BJ (cell line): Measurements from ENCODE around the gene HIVEP3. TPM values are rescaled to one million over a fixed set of nuclear protein-coding genes. Genes with fewer than 3 reads are reported as not detected.

Experiments used
- CTCF ChIA-PET: fragments of 350-600 bp; formaldehyde crosslinking; extraction: SDS; loops from one replicate; lab custom pipeline; 2021; ENCODE audit warnings: antibody characterized with exemption, inconsistent platforms; lab: Yijun Ruan, JAX
- POLR2A ChIA-PET: fragments of 300-600 bp; sonication (Branson Sonifier 250); formaldehyde crosslinking; extraction: SDS; loops from one replicate; lab custom pipeline; 2021; ENCODE audit warnings: antibody characterized with exemption; lab: Charles Lee
- DNase-seq: peaks from one replicate; pipeline ENCODE4 v3.0.0-alpha.2; 2011; ENCODE audit warnings: low read depth
- H3K27me3 ChIP-seq: 2 replicates; pipeline ENCODE4 v1.6.0; 2011; ENCODE audit warnings: low read length; ENCODE audit not compliant: control insufficient read depth, insufficient read depth
- H3K36me3 ChIP-seq: 2 replicates; pipeline ENCODE4 v1.5.1; 2011; ENCODE audit warnings: low read length; ENCODE audit not compliant: control insufficient read depth, insufficient read depth
- H3K4me3 ChIP-seq: 2 replicates; pipeline ENCODE4 v1.5.1; 2011; ENCODE audit warnings: low read depth, mild to moderate bottlenecking, control low read depth, low read length
- CTCF ChIP-seq: IDR thresholded peaks from 2 replicates; pipeline ENCODE4 v1.5.1; 2011; ENCODE audit warnings: low read depth, mild to moderate bottlenecking, control low read depth, inconsistent platforms, low read length, moderate library complexity; ENCODE audit not compliant: insufficient read depth
- polyA plus RNA-seq: library from polyadenylated mRNA; depleted of rRNA; stranded (reverse); fragments of >200 nt; gene quantifications from 2 replicates; pipeline ENCODE4 v1.2.3, GENCODE V29; 2011

Gene HIVEP3
- polyA plus RNA-seq, 1 experiment = 4.0 TPM

GRCh38 chr1:41614818-41615217, 303.9 kb downstream of the HIVEP3 start:
- CTCF ChIA-PET = no interaction called here

GRCh38 chr1:41613689-41614574, 304.8 kb downstream of the HIVEP3 start:
- no peaks in the 10 kb centered on the region for H3K27me3 ChIP-seq
- POLR2A ChIA-PET = no interaction called here
- H3K36me3 ChIP-seq = no peaks in the 10 kb centered on the region
- DNase-seq = no peak
- CTCF ChIA-PET = no interaction called here
- TF ChIP-seq CTCF = no peak
- H3K4me3 ChIP-seq = no peak overlapping the region

More at GRCh38 chr1:41614818-41615217, 303.9 kb downstream of the HIVEP3 start:
- POLR2A ChIA-PET = no interaction called here
- TF ChIP-seq CTCF = no peak
- Histone ChIP-seq H3K36me3 (no peaks in the 10 kb centered on the region), H3K27me3 (no peaks in the 10 kb centered on the region), H3K4me3 (no peak overlapping the region)
- DNase-seq = no peak

DNA sequence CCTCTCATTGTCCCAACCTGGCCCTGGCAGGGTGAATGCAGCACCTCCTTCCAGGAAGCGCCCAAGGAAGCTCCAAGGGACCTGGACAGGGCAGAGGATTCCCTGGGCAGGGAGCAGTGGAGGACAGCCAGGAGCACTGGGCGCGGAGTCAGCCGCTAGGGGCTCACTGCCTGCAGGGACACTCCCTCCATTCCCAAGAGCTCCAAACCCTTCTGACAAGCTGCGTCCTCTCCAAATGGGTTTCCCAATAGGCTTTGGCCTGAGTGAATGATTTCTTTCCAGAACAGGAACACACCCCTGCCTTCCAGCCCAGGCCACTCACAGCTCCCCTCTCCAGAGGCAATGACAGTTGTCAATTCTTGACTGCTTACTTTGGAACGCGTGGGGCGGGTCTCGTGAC, 305.8 kb downstream of the HIVEP3 start:
- DNase-seq = no peak
- no peak for TF ChIP-seq CTCF
- H3K27me3 ChIP-seq = no peaks in the 10 kb centered on the region
- ChIA-PET POLR2A (no interaction called here), CTCF (interaction anchor here (0.8 to 1.6 kb wide), 2 partner anchors 9 to 560 kb away, joined by 3 read pairs; no protein-coding TSS in a partner anchor)
- H3K4me3 ChIP-seq = no peak overlapping the region
- H3K36me3 ChIP-seq = no peaks in the 10 kb centered on the region

GRCh38 chr1:41611932-41612450, 306.7 kb downstream of the HIVEP3 start:
- no peaks in the 10 kb centered on the region for H3K27me3 ChIP-seq
- TF ChIP-seq CTCF = no peak
- H3K4me3 ChIP-seq = no peak overlapping the region
- ChIA-PET POLR2A (no interaction called here), CTCF (interaction anchor here (1.6 kb wide), 1 partner anchor 10 kb away, joined by 3 read pairs; no protein-coding TSS in a partner anchor)
- DNase-seq = no peak
- H3K36me3 ChIP-seq = no peaks in the 10 kb centered on the region

- Histone ChIP-seq H3K36me3 (no peaks in the 10 kb centered on the region), H3K27me3 (no peaks in the 10 kb centered on the region), H3K4me3 (no peak overlapping the region)
- TF ChIP-seq CTCF = no peak
- POLR2A ChIA-PET = no interaction called here
- no peak for DNase-seq
- CTCF ChIA-PET = interaction anchor here (1.6 kb wide), 1 partner anchor 11 kb away, joined by 3 read pairs; no protein-coding TSS in a partner anchor
These were observed 307.4 kb downstream of the HIVEP3 start for GRCh38 chr1:41611068-41611931.
